Karpas-422 (cell line): Measurements from ENCODE around the gene WASL. TPM values are rescaled to one million over a fixed set of nuclear protein-coding genes. Genes with fewer than 3 reads are reported as not detected.
"Not testable (repeated sequence)": the region's sequence is repeated elsewhere in the genome, so short reads cannot be mapped to it uniquely, and the experiment has no call there.

Experiments
- DNase-seq: peaks from one replicate; pipeline ENCODE4 v3.0.0-alpha.2; 2015
- H2AFZ ChIP-seq: fragments of 200-600 bp; sonication (generic); 2 replicates; pipeline ENCODE4 v1.6.1; 2014; ENCODE audit warnings: antibody characterized with exemption, low read length, mixed read lengths
- H3K27ac ChIP-seq: fragments of 200-600 bp; sonication (generic); 2 replicates; pipeline ENCODE4 v1.5.1; 2014; ENCODE audit warnings: mild to moderate bottlenecking, low read length, moderate library complexity
- H3K27me3 ChIP-seq: fragments of 200-600 bp; sonication (generic); 2 replicates; pipeline ENCODE4 v1.6.1; 2014; ENCODE audit warnings: low read length, mixed read lengths
- H3K36me3 ChIP-seq: fragments of 200-600 bp; sonication (generic); 2 replicates; pipeline ENCODE4 v1.6.1; 2014; ENCODE audit warnings: low read length, mixed read lengths; ENCODE audit not compliant: insufficient read depth
- H3K4me1 ChIP-seq: fragments of 200-600 bp; sonication (generic); 2 replicates; pipeline ENCODE4 v1.6.1; 2014; ENCODE audit warnings: mild to moderate bottlenecking, low read length, mixed read lengths
- H3K4me2 ChIP-seq: fragments of 200-600 bp; sonication (generic); 2 replicates; pipeline ENCODE4 v1.6.1; 2014; ENCODE audit warnings: low read length, low read depth, mild to moderate bottlenecking; ENCODE audit not compliant: poor library complexity, severe bottlenecking
- H3K4me3 ChIP-seq: fragments of 200-600 bp; sonication (generic); 2 replicates; pipeline ENCODE4 v1.5.1; 2014; ENCODE audit warnings: mild to moderate bottlenecking, antibody characterized with exemption, low read length, mixed read lengths
- H3K79me2 ChIP-seq: fragments of 200-600 bp; sonication (generic); 2 replicates; pipeline ENCODE4 v1.6.1; 2014; ENCODE audit warnings: mild to moderate bottlenecking, low read length, mixed read lengths
- H3K9ac ChIP-seq: fragments of 200-600 bp; sonication (generic); 2 replicates; pipeline ENCODE4 v1.6.0; 2014; ENCODE audit warnings: low read length
- H3K9me2 ChIP-seq: fragments of 200-600 bp; sonication (generic), shearing (Covaris generic); replicated peaks from 2 replicates; pipeline ENCODE4 v1.6.0; 2014; ENCODE audit warnings: mild to moderate bottlenecking, low read length, moderate library complexity; ENCODE audit not compliant: insufficient read depth
- H3K9me3 ChIP-seq: fragments of 300-700, 200-600 bp; sonication (generic); 2 replicates; pipeline ENCODE4 v1.6.1; 2014; ENCODE audit warnings: low read length, mixed read lengths
- H4K20me1 ChIP-seq: fragments of 200-600 bp; sonication (generic); 2 replicates; pipeline ENCODE4 v1.6.1; 2014; ENCODE audit warnings: mild to moderate bottlenecking, antibody characterized with exemption, low read length, low read depth; ENCODE audit not compliant: insufficient read depth
- total RNA-seq: library from RNA; depleted of rRNA; stranded (reverse); fragments of >200 nt; shearing (Covaris generic); gene quantifications from 2 replicates; pipeline ENCODE4 v1.2.3, GENCODE V29; 2014; ENCODE audit warnings: low replicate concordance

WASL gene
- total RNA-seq, 1 experiment from 2014 or later: 12.1 TPM

DNA sequence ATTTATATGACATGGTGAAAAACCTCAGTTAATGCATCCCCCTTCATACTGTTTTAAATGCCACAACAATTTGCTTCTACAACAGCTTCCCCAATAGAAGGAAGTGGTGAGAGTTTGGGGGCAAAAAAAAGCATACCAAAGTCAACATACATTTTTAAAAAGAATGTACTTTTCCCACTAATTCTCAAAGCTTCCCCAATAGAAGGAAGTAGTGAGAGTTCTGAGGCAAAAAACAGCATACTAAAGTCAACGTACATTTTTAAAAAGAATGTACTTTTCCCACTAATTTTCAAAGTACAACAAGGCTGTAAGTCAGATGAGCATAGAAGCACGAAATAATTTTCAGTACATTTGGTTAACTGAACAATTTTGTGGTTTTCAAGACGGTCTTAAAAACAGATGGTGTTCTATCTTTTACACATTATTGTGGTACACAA is 24.0 kb downstream of the WASL start:
- H3K9ac ChIP-seq: no peak overlapping the region
- no peaks in the 10 kb centered on the region for H3K36me3 ChIP-seq
- no peak overlapping the region for H3K4me3 ChIP-seq
- H3K27me3 ChIP-seq: no peaks in the 10 kb centered on the region
- no peaks in the 10 kb centered on the region for H3K9me3 ChIP-seq
- peaks cover 9% of the 10 kb centered on the region; the same call in 1 of the 2 replicates for H4K20me1 ChIP-seq
- peaks cover 100% of the 10 kb centered on the region for H3K79me2 ChIP-seq
- peaks cover 54% of the 10 kb centered on the region for H3K4me1 ChIP-seq
- H3K9me2 ChIP-seq: no peaks in the 10 kb centered on the region
- H3K27ac ChIP-seq: peak overlapping the region; percentile 5; the same call in 1 of the 2 replicates
- peak overlapping the region; percentile 32 for H3K4me2 ChIP-seq
- no peak for DNase-seq
- H2AFZ ChIP-seq: no peak overlapping the region

DNA sequence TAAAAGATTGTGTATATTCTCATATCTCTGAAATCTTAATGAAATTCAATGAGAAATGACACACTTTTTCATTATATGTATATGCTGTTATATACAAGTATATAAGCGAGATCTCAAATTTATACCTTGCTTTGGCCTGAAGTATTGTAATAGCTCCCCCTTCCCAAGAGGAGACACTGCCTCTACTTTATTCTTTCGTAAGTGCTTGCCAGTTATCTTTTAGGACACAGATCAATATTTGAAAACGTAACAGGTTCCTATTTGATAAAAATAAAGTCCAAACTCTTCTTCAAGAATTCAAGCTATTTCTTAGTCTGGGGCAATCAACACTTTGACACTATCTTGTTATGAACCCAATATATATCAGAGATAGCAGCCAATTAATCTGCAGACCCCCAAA is 24.9 kb downstream of the WASL start:
- no peaks in the 10 kb centered on the region for H3K9me3 ChIP-seq
- H3K4me3 ChIP-seq: no peak overlapping the region
- peaks cover 64% of the 10 kb centered on the region for H3K4me1 ChIP-seq
- H3K79me2 ChIP-seq: peaks cover 100% of the 10 kb centered on the region
- H3K27ac ChIP-seq: no peak overlapping the region
- no peaks in the 10 kb centered on the region for H3K36me3 ChIP-seq
- H2AFZ ChIP-seq: no peak overlapping the region
- no peaks in the 10 kb centered on the region for H3K27me3 ChIP-seq
- no peak overlapping the region for H3K9ac ChIP-seq
- no peak overlapping the region for H3K4me2 ChIP-seq
- H3K9me2 ChIP-seq: no peaks in the 10 kb centered on the region
- DNase-seq: no peak
- peaks cover 9% of the 10 kb centered on the region; the same call in 1 of the 2 replicates for H4K20me1 ChIP-seq

DNA sequence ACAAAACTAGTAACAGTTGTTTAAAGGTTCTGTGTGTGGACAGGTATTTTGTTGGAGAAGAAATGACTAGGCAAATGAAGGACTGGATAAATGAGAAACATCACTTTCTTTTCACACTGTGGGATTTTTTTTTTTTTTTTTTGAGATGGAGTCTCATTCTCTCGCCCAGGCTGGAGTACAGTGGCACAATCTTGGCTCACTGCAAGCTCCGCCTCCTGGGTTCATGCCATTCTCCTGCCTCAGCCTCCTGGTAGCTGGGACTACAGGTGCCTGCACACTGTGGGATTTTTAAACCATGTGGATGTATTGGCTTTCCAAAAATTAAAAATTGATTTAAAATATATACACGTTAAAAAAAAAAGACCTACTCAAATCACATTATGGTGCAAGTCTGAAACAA is 28.3 kb downstream of the WASL start:
- not testable (repeated sequence) for H3K4me3 ChIP-seq, H4K20me1 ChIP-seq, H3K9me2 ChIP-seq, DNase-seq, H2AFZ ChIP-seq, H3K9ac ChIP-seq, H3K36me3 ChIP-seq, H3K9me3 ChIP-seq, H3K27me3 ChIP-seq
- Histone ChIP-seq H3K79me2 (peaks cover 100% of the 10 kb centered on the region), H3K4me2 (peak overlapping the region; percentile 7), H3K4me1 (peaks cover 50% of the 10 kb centered on the region), H3K27ac (0 out of 2 replicates have a peak overlapping the region, but pooled peaks have one; percentile 6)

DNA sequence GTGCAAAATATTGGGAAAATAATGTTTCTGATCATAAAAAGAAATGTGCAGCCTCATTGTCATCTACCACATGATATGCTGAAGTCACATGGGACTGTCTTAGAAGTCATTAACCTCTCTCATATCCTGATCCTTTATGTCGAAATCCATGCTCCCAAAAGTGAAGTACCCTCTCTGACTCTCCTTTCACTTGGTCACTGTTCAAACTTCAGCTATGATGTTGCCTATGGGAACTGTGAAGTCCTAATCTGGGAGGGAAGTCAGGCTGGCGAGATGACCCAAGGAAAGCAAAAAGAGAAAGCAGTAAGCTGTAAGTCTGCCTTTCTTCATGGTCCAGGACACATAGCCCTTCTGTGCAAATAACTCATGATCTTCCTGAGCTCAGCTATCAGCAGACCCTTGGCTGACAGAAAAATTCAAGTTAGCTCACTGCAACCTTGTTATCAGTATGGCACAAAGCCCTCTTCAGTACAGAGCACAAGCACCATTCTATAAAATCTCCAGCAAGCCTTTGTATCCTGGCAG is 29.5 kb downstream of the WASL start:
- Histone ChIP-seq H3K36me3 (no peaks in the 10 kb centered on the region), H2AFZ (no peak overlapping the region), H3K4me2 (no peak overlapping the region), H3K9me2 (no peaks in the 10 kb centered on the region), H3K4me3 (no peak overlapping the region), H3K79me2 (peaks cover 100% of the 10 kb centered on the region), H3K27ac (peak overlapping the region; percentile 6; the same call in 1 of the 2 replicates), H3K9ac (no peak overlapping the region), H4K20me1 (no peaks in the 10 kb centered on the region; the same call in 1 of the 2 replicates), H3K9me3 (no peaks in the 10 kb centered on the region), H3K27me3 (no peaks in the 10 kb centered on the region), H3K4me1 (peaks cover 38% of the 10 kb centered on the region)
- peak; percentile 45 for DNase-seq

DNA sequence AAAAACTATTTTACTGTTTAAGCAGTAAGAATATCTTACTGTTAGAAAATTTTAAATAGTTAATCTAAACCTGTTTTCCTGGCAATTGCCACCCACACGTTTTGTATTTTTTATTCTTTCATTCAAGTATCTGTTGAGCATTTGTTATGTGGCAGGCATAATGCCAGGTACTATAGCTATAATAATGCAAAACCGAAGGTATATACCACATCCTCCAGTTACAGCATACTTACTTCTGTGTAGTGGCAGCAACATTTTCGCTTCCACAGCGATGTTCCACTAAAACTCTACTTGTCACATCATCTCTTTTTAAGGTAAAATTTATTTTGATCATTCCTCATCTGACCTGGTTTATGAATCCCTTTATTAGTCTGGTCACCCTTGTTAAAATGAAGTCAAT is 30.0 kb downstream of the WASL start:
- H3K9me2 ChIP-seq: no peaks in the 10 kb centered on the region
- H3K27me3 ChIP-seq: no peaks in the 10 kb centered on the region
- H3K9ac ChIP-seq: no peak overlapping the region
- no peak overlapping the region for H2AFZ ChIP-seq
- DNase-seq: no peak
- no peak overlapping the region for H3K4me2 ChIP-seq
- no peaks in the 10 kb centered on the region for H3K9me3 ChIP-seq
- H3K4me1 ChIP-seq: peaks cover 38% of the 10 kb centered on the region
- H3K4me3 ChIP-seq: no peak overlapping the region
- H3K36me3 ChIP-seq: no peaks in the 10 kb centered on the region
- H4K20me1 ChIP-seq: no peaks in the 10 kb centered on the region; the same call in 1 of the 2 replicates
- 0 out of 2 replicates have a peak overlapping the region, but pooled peaks have one; percentile 6 for H3K27ac ChIP-seq
- peaks cover 100% of the 10 kb centered on the region for H3K79me2 ChIP-seq

DNA sequence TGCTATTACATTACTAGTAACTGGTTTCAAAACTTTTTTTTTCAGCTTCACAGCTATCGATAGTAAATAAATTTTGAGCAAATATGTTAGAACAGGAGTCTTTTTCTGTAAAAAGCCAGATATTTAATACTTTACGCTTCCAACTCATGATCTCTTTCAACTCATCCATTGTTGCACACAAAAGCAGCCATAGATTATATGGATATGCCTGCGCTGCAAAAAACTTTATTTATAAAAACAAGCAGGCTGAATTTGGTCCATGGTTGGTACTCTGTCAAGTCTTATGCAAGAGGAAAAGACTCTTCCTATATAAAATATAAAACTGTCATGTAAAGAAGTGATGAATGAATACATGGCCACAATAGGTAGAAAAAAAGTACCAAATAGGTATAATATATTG is 31.1 kb downstream of the WASL start:
- no peak for DNase-seq
- Histone ChIP-seq H3K27ac (no peak overlapping the region), H3K79me2 (peaks cover 99% of the 10 kb centered on the region), H3K9me3 (no peaks in the 10 kb centered on the region), H3K4me2 (no peak overlapping the region), H3K27me3 (no peaks in the 10 kb centered on the region), H3K9ac (no peak overlapping the region), H3K9me2 (no peaks in the 10 kb centered on the region), H3K36me3 (no peaks in the 10 kb centered on the region), H4K20me1 (no peaks in the 10 kb centered on the region; the same call in 1 of the 2 replicates), H3K4me1 (peaks cover 39% of the 10 kb centered on the region), H3K4me3 (no peak overlapping the region), H2AFZ (no peak overlapping the region)

DNA sequence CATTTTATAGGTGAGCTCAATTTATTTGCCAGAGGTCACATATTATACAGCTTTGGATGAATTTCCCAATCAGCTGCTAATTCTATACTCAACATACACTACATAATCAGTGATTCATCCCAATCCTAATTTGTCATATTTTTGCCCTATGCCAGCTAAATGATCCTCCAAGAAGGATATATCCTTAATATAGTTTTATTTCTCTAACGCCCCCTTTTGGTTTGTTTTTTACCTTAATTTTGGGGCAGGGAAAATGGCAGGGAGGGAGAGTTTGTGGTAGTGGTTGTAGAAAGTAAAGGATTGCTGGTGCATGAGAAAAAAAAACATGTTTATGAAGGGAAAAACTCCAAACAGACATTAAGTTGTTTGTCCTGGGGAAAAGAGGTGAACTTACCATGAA is 31.9 kb downstream of the WASL start:
- no peaks in the 10 kb centered on the region for H3K9me2 ChIP-seq
- H3K36me3 ChIP-seq: no peaks in the 10 kb centered on the region
- no peak overlapping the region for H2AFZ ChIP-seq
- DNase-seq: no peak
- no peak overlapping the region for H3K27ac ChIP-seq
- H3K27me3 ChIP-seq: no peaks in the 10 kb centered on the region
- H3K4me1 ChIP-seq: peaks cover 44% of the 10 kb centered on the region
- no peak overlapping the region for H3K9ac ChIP-seq
- H3K4me2 ChIP-seq: no peak overlapping the region
- no peaks in the 10 kb centered on the region; the same call in 1 of the 2 replicates for H4K20me1 ChIP-seq
- H3K9me3 ChIP-seq: no peaks in the 10 kb centered on the region
- H3K79me2 ChIP-seq: peaks cover 99% of the 10 kb centered on the region
- H3K4me3 ChIP-seq: no peak overlapping the region

DNA sequence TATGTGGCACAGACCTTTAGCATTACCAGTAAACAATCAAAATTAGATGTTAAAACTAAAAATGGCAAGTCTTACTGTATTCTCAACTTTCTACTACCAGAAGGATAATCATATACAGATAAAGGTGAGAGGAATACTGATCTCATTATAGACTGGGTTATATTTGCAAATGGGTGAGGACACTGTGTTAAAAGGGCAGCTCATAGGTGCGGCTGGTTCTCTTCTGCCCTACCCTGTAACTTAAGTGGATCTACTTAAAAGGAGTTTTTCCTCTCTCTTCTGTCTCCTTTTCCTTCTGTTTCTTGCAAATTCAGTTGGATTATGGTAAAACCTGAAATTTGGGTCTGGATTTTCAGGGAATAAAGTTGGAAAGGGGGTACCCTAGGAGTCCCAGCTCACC is 33.0 kb downstream of the WASL start:
- Histone ChIP-seq H3K9ac (no peak overlapping the region), H3K79me2 (peaks cover 99% of the 10 kb centered on the region), H3K27me3 (no peaks in the 10 kb centered on the region), H3K9me3 (no peaks in the 10 kb centered on the region), H4K20me1 (no peaks in the 10 kb centered on the region; the same call in 1 of the 2 replicates), H3K4me3 (no peak overlapping the region), H3K4me2 (no peak overlapping the region), H3K4me1 (peaks cover 44% of the 10 kb centered on the region), H2AFZ (no peak overlapping the region), H3K9me2 (no peaks in the 10 kb centered on the region), H3K27ac (no peak overlapping the region), H3K36me3 (no peaks in the 10 kb centered on the region)
- no peak for DNase-seq
